HL-60 (cell line): ENCODE data around the gene EVX2.

Source experiments
- GABPA ChIP-seq: IDR thresholded peaks from 2 replicates; pipeline ENCODE4 v1.6.1; 2012; ENCODE audit warnings: low read depth
- POLR2AphosphoS5 ChIP-seq: IDR thresholded peaks from 2 replicates; pipeline ENCODE4 v1.6.1; 2012; ENCODE audit warnings: low read depth
- TF ChIP-seq, protein P1 (sequence below): IDR thresholded peaks from one replicate; pipeline ENCODE4 v1.5.1; 2011; ENCODE audit warnings: low read length, control low read depth, inconsistent platforms; ENCODE audit not compliant: insufficient read depth
- TF ChIP-seq, protein P2 (sequence below): IDR thresholded peaks from 2 replicates; pipeline ENCODE4 v1.6.1; 2012; ENCODE audit warnings: low read depth; ENCODE audit not compliant: insufficient replicate concordance

GRCh38 chr2:176067589-176068418 is 16.0 kb downstream of the EVX2 start:
- TF ChIP-seq, protein P1, sequence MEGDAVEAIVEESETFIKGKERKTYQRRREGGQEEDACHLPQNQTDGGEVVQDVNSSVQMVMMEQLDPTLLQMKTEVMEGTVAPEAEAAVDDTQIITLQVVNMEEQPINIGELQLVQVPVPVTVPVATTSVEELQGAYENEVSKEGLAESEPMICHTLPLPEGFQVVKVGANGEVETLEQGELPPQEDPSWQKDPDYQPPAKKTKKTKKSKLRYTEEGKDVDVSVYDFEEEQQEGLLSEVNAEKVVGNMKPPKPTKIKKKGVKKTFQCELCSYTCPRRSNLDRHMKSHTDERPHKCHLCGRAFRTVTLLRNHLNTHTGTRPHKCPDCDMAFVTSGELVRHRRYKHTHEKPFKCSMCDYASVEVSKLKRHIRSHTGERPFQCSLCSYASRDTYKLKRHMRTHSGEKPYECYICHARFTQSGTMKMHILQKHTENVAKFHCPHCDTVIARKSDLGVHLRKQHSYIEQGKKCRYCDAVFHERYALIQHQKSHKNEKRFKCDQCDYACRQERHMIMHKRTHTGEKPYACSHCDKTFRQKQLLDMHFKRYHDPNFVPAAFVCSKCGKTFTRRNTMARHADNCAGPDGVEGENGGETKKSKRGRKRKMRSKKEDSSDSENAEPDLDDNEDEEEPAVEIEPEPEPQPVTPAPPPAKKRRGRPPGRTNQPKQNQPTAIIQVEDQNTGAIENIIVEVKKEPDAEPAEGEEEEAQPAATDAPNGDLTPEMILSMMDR: no peak
- TF ChIP-seq, protein P2, sequence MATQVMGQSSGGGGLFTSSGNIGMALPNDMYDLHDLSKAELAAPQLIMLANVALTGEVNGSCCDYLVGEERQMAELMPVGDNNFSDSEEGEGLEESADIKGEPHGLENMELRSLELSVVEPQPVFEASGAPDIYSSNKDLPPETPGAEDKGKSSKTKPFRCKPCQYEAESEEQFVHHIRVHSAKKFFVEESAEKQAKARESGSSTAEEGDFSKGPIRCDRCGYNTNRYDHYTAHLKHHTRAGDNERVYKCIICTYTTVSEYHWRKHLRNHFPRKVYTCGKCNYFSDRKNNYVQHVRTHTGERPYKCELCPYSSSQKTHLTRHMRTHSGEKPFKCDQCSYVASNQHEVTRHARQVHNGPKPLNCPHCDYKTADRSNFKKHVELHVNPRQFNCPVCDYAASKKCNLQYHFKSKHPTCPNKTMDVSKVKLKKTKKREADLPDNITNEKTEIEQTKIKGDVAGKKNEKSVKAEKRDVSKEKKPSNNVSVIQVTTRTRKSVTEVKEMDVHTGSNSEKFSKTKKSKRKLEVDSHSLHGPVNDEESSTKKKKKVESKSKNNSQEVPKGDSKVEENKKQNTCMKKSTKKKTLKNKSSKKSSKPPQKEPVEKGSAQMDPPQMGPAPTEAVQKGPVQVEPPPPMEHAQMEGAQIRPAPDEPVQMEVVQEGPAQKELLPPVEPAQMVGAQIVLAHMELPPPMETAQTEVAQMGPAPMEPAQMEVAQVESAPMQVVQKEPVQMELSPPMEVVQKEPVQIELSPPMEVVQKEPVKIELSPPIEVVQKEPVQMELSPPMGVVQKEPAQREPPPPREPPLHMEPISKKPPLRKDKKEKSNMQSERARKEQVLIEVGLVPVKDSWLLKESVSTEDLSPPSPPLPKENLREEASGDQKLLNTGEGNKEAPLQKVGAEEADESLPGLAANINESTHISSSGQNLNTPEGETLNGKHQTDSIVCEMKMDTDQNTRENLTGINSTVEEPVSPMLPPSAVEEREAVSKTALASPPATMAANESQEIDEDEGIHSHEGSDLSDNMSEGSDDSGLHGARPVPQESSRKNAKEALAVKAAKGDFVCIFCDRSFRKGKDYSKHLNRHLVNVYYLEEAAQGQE: no peak
- no peak for TF ChIP-seq GABPA
- TF ChIP-seq POLR2AphosphoS5: no peak
